ENCODE measurements around the gene NPC1L1. TPM values are rescaled to one million over a fixed set of nuclear protein-coding genes. Genes with fewer than 3 reads are reported as not detected.
"Not testable (repeated sequence)": the region's sequence is repeated elsewhere in the genome, so short reads cannot be mapped to it uniquely, and the experiment has no call there.

Gene NPC1L1
- polyA plus RNA-seq, 1 donor (not counting 4 experiments of a cell fraction or from before 2014, with no cell fraction given): 0.01 TPM

- H3K4me3 ChIP-seq (ENCODE audit: control insufficient read depth in 2 of 3, extremely low read depth in 1 of 3, insufficient read depth in 2 of 3, low read depth in 1 of 3, low read length in 3 of 3): no peak overlapping the region
- no peaks in the 10 kb centered on the region for H3K36me3 ChIP-seq (ENCODE audit: control insufficient read depth in 2 of 2, extremely low read depth in 1 of 2, insufficient read depth in 2 of 2, low read length in 2 of 2)
- no peaks in the 10 kb centered on the region for H4K20me1 ChIP-seq (ENCODE audit: control insufficient read depth, extremely low read depth, insufficient read depth, low read length)
- H3K9me3 ChIP-seq (ENCODE audit: control insufficient read depth, low read depth, low read length): no peaks in the 10 kb centered on the region
- no peak overlapping the region for H3K27ac ChIP-seq (ENCODE audit: control insufficient read depth, insufficient read depth, low read length)
- H3K27me3 ChIP-seq (ENCODE audit: control insufficient read depth, extremely low read depth, insufficient read depth, low read length): no peaks in the 10 kb centered on the region
- H3K9me1 ChIP-seq (ENCODE audit: control insufficient read depth, extremely low read depth, insufficient read depth, low read length): no peaks in the 10 kb centered on the region
- DNase-seq (ENCODE audit: low read depth, low spot score) (no peak), FAIRE-seq (no peak)
- H3K4me2 ChIP-seq (ENCODE audit: control insufficient read depth, extremely low read depth, insufficient read depth, low read depth, low read length): no peak overlapping the region
- dilution Hi-C loops (cut with MboI; ENCODE audit: extremely low pct_ligation_motif_present, low sequenced_read_pairs): no loop called here
- H2AFZ ChIP-seq (ENCODE audit: control insufficient read depth, low read length): no peak overlapping the region
- TF ChIP-seq, protein P1, sequence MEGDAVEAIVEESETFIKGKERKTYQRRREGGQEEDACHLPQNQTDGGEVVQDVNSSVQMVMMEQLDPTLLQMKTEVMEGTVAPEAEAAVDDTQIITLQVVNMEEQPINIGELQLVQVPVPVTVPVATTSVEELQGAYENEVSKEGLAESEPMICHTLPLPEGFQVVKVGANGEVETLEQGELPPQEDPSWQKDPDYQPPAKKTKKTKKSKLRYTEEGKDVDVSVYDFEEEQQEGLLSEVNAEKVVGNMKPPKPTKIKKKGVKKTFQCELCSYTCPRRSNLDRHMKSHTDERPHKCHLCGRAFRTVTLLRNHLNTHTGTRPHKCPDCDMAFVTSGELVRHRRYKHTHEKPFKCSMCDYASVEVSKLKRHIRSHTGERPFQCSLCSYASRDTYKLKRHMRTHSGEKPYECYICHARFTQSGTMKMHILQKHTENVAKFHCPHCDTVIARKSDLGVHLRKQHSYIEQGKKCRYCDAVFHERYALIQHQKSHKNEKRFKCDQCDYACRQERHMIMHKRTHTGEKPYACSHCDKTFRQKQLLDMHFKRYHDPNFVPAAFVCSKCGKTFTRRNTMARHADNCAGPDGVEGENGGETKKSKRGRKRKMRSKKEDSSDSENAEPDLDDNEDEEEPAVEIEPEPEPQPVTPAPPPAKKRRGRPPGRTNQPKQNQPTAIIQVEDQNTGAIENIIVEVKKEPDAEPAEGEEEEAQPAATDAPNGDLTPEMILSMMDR (optimal IDR thresholded peaks at IDR 0.05 in 1 of 3, IDR thresholded peaks at IDR 0.05 in 1 of 3, conservative IDR thresholded peaks at IDR 0.05 in 1 of 3; ENCODE audit: extremely low read depth in 1 of 3, insufficient read depth in 2 of 3, low read length in 3 of 3): no peak
- TF ChIP-seq EZH2 (IDR thresholded peaks at IDR 0.05; ENCODE audit: low read length): no peak
- no peaks in the 10 kb centered on the region for H3K79me2 ChIP-seq (ENCODE audit: control insufficient read depth, insufficient read depth, low read length)
- peaks cover 10% of the 10 kb centered on the region for H3K4me1 ChIP-seq (ENCODE audit: control insufficient read depth, extremely low read depth, insufficient read depth, low read length)
- no peak overlapping the region for H3K9ac ChIP-seq (ENCODE audit: control insufficient read depth, extremely low read depth, insufficient read depth, low read length)
These were observed 29.9 kb downstream of the NPC1L1 start for GRCh38 chr7:44511236-44511635.

DNA sequence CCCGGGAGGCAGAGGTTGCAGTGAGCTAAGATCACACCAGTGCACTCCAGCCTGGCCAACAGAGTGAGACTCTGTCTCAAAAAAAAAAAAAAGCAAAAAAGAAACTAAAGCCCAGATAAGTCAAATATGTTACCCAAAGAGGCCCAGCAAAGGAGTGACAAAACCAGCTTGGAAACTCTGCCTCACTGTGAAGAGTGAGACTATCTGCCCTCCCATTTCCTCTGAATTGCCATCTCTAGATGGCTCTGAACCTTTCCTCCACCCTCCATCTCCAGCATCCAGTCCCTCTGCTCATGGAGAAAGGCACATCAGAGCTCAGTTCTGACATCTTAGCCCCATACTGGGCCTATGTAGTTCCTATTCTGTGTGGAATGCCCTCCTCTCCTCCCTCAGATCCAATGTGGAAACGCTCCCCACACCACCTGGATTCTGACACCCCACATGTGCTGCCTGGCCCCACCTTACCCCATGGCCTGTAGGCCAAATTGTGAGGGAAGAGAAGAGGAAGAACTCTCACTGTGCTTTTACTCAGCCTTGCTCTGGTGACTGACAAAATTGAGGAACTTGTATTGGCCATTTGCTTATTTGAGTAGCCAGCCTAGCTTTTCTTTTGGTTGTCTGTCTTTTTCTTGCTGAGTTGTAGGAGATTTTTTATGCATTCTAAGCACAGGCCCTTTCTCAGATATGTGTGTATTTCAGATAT lies 32.7 kb downstream of the NPC1L1 start:
- FAIRE-seq (no peak), DNase-seq (ENCODE audit: low read depth, low spot score) (no peak)
- no peak overlapping the region for H3K4me2 ChIP-seq (ENCODE audit: control insufficient read depth, extremely low read depth, insufficient read depth, low read depth, low read length)
- H3K9me1 ChIP-seq (ENCODE audit: control insufficient read depth, extremely low read depth, insufficient read depth, low read length): no peaks in the 10 kb centered on the region
- dilution Hi-C loops (cut with MboI; ENCODE audit: extremely low pct_ligation_motif_present, low sequenced_read_pairs): no loop called here
- H3K9me3 ChIP-seq (ENCODE audit: control insufficient read depth, low read depth, low read length): no peaks in the 10 kb centered on the region
- no peak overlapping the region for H2AFZ ChIP-seq (ENCODE audit: control insufficient read depth, low read length)
- no peak overlapping the region for H3K9ac ChIP-seq (ENCODE audit: control insufficient read depth, extremely low read depth, insufficient read depth, low read length)
- no peaks in the 10 kb centered on the region for H3K4me1 ChIP-seq (ENCODE audit: control insufficient read depth, extremely low read depth, insufficient read depth, low read length)
- no peaks in the 10 kb centered on the region for H3K79me2 ChIP-seq (ENCODE audit: control insufficient read depth, insufficient read depth, low read length)
- H3K4me3 ChIP-seq (ENCODE audit: control insufficient read depth in 2 of 3, extremely low read depth in 1 of 3, insufficient read depth in 2 of 3, low read depth in 1 of 3, low read length in 3 of 3): no peak overlapping the region
- H4K20me1 ChIP-seq (ENCODE audit: control insufficient read depth, extremely low read depth, insufficient read depth, low read length): no peaks in the 10 kb centered on the region
- H3K36me3 ChIP-seq (ENCODE audit: control insufficient read depth in 2 of 2, extremely low read depth in 1 of 2, insufficient read depth in 2 of 2, low read length in 2 of 2): no peaks in the 10 kb centered on the region
- no peak for TF ChIP-seq EZH2 (IDR thresholded peaks at IDR 0.05; ENCODE audit: low read length)
- TF ChIP-seq, protein P1 (optimal IDR thresholded peaks at IDR 0.05 in 1 of 3, IDR thresholded peaks at IDR 0.05 in 1 of 3, conservative IDR thresholded peaks at IDR 0.05 in 1 of 3; ENCODE audit: extremely low read depth in 1 of 3, insufficient read depth in 2 of 3, low read length in 3 of 3): no peak
- no peak overlapping the region for H3K27ac ChIP-seq (ENCODE audit: control insufficient read depth, insufficient read depth, low read length)
- no peaks in the 10 kb centered on the region for H3K27me3 ChIP-seq (ENCODE audit: control insufficient read depth, extremely low read depth, insufficient read depth, low read length)

- H3K79me2 ChIP-seq (ENCODE audit: control insufficient read depth, insufficient read depth, low read length); H3K4me2 ChIP-seq (ENCODE audit: control insufficient read depth, extremely low read depth, insufficient read depth, low read depth, low read length); H3K9me1 ChIP-seq (ENCODE audit: control insufficient read depth, extremely low read depth, insufficient read depth, low read length); H3K9me3 ChIP-seq (ENCODE audit: control insufficient read depth, low read depth, low read length); FAIRE-seq; H3K27me3 ChIP-seq (ENCODE audit: control insufficient read depth, extremely low read depth, insufficient read depth, low read length); H3K4me1 ChIP-seq (ENCODE audit: control insufficient read depth, extremely low read depth, insufficient read depth, low read length); H4K20me1 ChIP-seq (ENCODE audit: control insufficient read depth, extremely low read depth, insufficient read depth, low read length); DNase-seq (ENCODE audit: low read depth, low spot score); H3K27ac ChIP-seq (ENCODE audit: control insufficient read depth, insufficient read depth, low read length); H3K9ac ChIP-seq (ENCODE audit: control insufficient read depth, extremely low read depth, insufficient read depth, low read length); H3K36me3 ChIP-seq (ENCODE audit: control insufficient read depth in 2 of 2, extremely low read depth in 1 of 2, insufficient read depth in 2 of 2, low read length in 2 of 2); H3K4me3 ChIP-seq (ENCODE audit: control insufficient read depth in 2 of 3, extremely low read depth in 1 of 3, insufficient read depth in 2 of 3, low read depth in 1 of 3, low read length in 3 of 3); H2AFZ ChIP-seq (ENCODE audit: control insufficient read depth, low read length); dilution Hi-C loops (cut with MboI; ENCODE audit: extremely low pct_ligation_motif_present, low sequenced_read_pairs): not testable (repeated sequence)
These were observed 34.4 kb downstream of the NPC1L1 start for GRCh38 chr7:44506592-44507288.

All from keratinocyte (primary cell).